SKM-1 treated with dmso at 0.1 percent for 144 hours (cell line): Measurements from ENCODE around the gene TBX21.

ENCODE experiments used
- DNase-seq: peaks from one replicate; lab custom pipeline; 2025; ENCODE audit not compliant: unreplicated experiment; lab: John Stamatoyannopoulos, UW

TBX21 gene

DNA sequence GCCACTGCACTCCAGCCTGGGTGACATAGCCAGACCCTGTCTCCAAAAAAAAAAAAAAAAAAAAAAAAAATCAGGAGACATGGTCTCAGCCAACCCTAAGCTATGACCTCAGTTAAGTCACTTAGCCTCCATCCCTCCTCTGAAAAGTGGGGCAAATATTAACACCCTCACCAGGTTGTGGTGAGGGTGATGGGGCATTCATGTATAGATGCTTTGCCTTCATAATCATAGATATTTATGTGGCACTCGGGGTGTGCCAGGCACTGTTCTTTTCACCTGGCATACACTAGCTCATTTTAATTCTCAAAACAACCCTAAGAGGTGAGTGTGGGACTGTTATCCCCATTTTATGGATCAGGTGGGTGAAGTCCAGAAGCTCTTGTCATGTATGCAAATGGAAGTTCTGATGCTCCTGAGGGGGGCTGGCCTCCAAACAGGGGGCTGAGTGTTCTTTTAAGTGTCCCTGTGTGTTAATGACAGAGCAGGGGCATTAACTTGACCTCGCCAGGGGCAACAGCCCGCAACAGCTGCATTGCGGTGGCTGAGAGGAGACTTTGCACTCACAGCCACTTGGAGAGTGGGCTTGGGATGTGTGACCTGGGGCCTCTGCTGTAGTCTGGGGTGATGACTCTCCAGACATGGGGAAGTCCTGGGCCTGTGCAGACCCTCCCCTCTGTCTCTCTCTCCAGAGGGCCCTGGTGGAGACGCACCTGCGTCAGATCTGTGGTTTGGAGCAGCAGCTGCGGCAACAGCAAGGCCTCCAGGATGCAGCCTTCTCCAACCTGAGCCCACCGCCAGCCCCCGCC is 34.9 kb upstream of the TBX21 start:
- no peak for DNase-seq

DNA sequence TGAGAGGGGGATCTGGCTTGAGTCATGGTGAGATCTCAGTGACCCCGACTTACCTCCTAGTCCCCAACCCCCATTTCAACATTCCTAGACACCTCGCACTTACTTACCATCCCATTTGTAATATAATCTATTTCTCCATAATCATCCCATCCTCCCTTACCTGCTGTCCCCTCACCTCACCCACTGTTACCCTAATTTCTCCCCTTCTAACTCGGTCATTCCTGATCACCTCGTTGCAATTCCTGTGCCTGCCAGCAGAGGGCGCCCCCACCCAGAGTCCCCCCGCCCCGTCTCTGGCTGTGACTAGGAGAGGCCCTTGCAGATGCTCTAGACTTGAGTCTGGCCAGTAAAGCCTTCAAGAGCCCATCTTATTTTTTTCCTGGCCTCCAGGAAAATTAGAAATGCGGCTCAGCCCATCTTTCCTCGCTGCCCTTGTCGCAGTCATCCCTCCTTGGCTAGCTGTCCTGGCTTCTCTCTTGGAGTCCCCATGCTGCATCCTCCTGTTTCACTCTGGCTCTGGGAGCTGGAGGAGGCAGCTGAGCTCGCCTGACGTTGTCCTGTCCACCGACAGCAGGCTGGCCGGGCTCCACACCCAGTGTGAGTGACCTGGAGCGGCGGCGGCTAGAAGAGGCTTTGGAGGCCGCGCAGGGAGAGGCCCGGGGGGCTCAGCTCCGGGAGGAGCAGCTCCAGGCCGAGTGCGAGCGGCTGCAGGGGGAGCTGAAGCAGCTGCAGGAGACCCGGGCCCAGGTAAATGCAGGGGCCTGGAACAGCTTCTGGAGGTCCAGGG is 34.1 kb upstream of the TBX21 start:
- DNase-seq: peak; percentile 22

DNA sequence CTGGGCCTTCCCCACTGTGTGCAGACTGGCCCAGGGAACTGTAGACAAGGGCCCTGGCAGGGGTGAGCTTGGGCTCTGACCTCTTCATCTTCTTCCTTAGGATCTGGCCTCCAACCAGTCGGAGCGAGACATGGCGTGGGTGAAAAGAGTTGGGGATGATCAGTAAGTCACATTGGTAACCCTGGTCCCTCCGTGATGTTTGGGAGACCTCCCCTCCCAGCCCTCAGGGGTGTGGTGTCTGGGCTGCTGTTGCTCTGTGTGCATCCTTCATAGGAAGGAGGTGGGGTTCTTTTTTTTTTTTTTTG is 33.5 kb upstream of the TBX21 start:
- no peak for DNase-seq

DNA sequence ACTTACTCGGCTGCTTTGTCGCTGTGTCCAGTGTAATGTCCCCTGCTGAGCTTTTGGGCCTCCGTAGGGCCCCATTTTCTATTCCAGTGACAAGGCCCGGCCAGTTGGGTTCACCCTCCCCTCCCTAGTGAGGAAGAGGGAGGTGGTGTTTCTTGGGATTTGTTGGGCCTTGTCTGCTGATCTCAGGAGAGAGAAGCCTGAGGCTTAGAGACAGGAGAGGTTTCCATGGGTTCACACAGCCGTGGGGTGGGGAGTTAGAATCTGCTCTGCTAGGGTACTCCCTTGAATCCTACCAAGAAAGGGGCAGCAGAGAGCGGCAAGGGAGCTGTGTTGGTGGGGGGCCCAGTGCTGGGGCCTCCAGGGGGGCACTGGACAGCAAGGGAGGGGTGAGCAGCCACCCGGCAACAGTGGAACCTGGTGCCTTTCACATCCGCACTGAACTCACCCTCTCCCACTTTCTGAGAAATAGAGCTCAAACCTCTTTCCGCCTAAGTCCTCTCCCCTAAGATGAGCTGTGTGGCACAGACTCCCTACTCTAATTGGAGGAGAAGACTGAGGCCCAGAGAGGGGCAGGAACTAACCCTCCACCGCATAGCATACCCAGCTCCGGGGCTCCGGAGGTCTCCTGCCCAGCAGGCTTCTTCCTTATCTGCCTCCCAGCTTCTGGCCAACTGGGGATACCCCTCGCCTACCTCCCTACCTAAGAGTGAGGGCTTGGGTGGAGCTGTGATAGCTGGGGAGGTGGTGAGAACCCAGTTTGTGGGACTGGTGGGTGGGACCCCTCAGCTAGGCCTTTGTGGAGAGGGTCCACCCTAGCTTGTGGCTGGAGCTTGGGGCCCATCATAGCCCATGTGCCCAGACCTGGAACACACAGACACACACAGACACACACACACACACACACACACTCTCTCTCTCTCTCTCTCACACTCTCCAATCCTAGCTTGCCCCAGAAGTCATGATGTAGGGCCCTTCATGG is 32.3 kb upstream of the TBX21 start:
- DNase-seq: no peak

DNA sequence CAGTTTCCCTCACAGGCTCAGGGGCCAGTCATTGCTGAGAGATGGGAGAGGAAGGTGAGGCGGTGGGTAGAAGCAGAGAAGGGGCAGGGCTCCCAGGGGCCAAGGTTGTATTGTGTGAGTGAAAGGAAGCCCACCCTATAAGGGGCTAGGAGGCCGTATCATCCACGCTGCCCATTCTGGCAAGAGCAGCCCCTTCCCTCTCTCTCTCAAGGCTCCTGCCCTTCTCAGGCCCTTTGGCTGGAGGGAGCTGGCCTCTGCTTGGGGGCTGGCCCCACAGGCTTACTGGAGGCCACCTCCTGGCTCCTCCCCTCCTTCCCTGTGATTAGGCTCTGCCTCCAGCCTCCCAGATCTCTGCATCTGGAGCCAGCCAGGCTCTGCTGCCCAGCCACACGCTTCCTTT is 31.4 kb upstream of the TBX21 start:
- no peak for DNase-seq

DNA sequence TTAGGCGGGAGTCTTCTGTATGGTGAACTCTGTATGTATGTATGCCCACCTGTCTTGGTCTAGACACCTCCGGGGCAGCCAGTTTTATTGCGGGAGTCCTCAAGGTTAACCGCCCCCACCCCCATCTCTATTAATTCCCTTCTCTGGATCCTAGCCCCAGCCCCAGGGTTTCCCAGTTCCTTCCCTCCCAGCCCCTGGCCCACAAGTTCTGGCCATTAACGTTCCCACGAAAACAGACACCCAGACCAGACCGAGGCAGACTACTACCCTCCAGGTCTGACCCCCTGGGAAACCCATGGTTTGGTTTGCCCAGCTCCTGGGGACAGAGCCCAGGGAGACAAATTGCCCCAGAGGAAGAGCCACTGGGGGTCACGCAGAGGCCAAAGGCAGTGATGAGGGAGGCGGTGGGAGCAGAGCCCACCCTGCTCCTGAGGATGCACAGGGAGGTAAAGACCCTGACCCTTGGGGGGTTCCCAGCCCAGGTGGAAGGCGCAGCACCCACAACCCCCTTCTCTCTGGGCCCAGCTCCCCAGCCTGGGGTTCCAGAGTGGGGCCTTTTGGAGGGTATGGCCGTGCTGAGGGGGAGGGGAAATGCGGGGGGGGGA is 30.5 kb upstream of the TBX21 start:
- no peak for DNase-seq

DNA sequence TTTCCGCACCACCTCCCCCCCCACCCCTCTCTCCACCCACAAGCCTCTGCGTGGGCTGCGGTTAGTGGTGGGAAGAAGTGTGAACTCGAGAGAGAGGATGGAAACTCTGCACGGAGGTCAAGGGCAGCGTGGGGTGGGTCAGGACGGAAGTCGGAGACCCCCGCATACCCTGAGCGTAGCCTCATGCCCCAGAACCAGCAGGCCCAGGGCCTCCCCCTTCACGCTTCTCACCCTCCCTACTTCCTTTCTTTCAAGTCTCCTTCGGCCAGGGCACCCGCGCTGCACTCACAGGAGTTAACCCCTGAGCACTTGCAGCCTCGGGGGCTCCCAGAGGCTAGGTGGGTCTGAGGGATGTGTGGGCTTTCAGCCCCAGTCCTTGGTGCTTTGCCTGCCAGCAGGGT is 29.8 kb upstream of the TBX21 start:
- DNase-seq: no peak

DNA sequence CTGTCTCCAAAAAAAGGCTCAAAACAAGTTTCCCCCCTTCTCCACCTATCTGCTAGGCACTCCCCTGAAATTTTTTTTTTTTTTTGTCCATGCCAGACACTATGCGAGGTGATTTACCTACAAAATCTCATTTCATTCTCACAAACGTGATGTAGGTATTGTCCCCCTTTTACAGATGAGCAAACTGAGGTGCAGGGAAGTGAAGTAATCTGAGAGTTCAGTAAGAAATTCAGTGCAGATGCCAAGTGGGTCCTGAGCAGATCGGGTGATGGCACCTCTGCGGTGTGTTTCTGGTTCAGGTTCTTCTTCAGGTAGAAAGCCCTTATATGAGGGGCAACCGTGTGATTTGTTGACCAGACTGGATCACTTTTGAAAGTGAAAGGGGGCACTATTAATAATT is 29.4 kb upstream of the TBX21 start:
- no peak for DNase-seq

DNA sequence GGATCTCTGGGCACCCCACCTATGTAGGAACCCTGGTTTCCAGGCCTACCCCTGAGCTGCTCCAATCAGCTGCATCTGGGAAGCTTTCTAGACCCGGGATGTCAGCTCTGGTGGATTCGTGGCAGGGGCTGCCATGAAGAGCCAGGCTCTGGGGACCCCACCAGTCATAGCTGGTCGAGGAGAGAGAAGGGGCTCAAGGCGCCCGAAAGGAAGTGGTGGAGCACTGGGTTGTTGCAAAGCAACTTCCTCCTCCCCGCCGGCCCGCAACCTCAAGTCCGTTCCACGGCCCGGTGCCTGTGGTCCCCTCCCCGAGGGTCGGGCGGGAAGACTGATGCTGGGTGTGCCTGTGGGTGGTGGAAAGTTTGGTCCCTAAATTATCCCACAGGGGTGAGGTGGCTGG is 28.9 kb upstream of the TBX21 start:
- DNase-seq: peak; percentile 39

DNA sequence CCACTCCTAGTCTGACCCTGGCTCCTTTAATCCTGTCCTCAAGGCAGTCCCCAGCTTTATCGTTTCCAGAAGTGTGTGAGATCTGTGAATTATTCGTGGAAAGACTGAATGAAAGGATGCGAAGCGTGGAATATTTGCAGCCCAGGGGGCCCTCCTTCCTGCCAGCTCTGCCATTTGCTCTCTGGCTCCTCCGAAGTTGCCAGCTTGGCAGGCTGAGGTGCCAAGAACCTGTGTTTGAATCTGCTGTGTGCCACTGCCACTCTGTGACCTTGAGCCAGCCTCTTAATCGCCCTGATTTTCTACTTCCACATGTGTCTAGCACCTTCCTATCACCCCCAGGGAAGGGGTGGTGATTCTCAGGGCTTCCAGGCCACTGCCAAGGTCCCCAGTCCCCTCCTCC is 28.3 kb upstream of the TBX21 start:
- no peak for DNase-seq

DNA sequence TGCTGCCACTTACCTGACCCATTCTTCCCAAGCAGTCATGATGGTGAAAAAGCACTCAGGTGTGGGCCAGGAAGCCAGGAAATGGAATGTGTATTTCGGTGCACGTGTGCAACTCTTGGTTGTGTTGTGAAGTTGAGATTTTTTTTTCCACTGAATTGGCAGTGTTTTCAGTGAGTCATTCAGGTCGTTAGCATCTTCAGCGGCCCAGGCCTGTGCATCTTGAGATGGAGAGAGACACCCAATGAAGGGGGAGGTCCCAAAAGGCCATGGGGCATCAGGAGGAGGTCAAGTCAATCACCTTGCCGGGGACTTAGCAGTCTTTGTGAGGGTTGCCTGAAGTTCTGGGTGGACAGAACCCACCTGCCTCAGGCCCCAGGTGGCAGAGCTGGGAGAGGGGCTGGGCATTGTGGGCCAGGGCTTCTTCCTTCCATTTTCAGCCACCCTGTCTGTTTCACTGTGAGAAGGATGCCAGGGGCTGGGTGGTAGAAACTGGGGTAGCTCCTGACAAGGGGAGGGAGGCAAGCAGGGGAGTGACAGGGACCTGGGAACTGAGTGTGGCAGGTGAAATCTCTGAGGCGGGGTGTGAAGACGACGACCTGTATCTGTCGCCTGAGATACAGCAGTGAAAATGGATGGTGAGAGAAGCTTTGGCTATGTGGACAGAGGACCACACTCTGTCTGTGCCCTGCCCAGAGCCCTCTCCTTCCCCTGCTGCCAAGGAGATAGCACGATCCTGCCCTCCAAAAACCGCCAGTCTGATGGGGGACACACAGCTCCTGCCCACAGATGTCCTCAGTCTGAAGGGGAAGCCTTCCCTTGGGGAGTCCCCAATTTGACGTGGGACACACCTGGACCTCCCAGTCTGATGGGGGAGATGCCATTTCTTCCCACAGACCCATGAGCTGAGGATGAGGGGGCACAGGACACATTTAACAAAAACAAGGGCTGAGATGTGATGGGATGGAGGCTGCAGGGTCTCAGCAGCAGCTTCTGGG is 27.2 kb upstream of the TBX21 start:
- no peak for DNase-seq

DNA sequence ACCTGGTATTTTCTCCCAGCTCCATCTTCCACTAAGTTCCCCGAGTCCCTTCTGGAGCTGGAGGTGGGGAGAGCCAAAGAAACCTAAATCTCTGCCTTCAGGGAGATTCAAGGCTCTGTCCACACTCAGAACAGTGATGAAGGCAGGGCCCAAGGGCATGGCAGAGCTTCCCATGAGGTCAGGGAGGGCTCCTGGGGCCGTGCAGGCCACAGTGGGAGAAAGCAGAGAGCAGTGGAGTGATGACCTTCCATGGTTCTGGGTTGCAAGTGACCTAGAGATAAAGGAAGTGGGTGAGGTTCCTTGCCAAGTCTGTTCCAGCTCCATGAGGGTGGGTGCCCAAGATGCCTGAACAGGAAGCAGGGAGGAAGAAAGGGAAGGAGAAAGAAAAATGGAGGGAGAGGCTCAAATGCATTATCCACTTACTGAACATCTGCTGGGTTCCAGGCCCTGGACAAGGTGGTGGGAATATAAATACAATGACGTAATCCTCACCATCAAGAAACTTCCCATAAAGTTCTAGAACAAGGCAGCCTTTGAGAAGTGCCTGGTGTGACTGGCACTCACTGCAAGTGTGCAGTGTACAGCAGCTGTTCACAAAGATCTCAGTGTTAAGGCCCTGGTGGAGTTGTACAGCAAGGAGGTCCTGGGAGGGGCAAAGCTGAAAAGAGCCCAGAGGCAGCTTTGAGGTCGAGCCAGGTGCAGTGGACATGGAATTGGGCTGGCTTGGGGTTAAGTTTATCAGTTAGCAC is 25.8 kb upstream of the TBX21 start:
- DNase-seq: no peak

DNA sequence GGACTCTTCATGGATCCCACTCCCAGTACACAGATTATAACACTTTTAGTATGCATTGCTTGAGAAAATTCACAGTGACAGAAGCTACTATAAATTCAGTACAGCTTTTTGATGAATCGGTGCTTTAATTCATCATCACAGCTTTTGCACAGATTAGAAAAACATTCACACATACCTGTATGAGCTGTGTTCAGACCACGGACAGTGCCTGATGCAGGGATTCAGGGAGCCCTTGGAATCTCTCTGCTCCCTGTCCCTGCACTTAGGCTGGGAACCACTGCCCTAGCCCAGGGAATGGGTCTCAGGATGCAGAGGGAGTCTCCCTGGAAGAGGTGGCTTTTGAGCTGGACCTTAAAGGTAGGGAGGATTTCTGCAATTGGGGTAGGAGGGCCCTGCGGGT is 25.2 kb upstream of the TBX21 start:
- no peak for DNase-seq

DNA sequence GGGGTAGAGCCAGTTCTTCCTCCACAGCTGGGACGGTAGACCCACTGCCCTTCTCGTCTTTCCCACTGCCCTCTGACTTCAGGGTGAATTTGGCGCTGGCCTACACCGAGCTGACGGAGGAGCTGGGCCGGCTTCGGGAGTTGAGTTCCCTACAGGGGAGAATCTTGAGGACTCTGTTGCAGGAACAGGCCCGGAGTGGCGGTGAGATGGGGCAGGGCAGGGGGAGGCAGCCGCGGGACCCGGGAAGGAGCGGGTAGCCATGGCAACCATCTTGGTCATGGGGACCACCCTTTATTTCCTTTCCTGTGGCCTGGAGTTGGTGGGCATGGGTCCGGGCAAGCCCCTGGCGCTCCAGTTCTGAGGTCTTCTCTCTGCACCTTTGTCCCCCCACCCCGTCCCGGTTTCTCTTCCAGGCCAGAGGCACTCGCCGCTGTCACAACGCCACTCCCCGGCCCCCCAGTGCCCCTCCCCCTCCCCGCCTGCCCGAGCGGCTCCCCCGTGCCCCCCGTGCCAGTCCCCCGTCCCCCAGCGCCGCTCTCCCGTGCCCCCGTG is 24.6 kb upstream of the TBX21 start:
- DNase-seq: no peak

DNA sequence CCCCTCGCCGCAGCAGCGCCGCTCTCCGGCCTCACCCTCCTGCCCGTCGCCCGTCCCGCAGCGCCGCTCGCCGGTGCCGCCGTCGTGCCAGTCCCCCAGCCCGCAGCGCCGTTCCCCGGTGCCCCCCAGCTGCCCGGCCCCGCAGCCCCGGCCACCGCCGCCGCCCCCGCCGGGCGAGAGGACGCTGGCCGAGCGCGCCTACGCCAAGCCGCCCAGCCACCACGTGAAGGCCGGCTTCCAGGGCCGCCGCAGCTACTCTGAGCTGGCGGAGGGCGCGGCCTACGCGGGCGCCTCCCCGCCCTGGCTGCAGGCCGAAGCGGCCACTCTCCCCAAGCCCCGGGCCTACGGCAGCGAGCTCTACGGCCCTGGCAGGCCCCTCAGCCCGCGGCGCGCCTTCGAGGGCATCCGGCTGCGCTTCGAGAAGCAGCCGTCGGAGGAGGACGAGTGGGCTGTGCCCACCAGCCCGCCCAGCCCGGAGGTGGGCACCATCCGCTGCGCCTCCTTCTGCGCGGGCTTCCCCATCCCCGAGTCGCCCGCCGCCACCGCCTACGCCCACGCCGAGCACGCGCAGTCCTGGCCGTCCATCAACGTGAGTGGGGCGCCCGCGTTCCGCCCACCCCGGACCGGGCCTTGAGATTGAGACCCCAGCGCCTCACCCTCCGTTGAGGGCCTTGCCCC is 24.0 kb upstream of the TBX21 start:
- no peak for DNase-seq

DNA sequence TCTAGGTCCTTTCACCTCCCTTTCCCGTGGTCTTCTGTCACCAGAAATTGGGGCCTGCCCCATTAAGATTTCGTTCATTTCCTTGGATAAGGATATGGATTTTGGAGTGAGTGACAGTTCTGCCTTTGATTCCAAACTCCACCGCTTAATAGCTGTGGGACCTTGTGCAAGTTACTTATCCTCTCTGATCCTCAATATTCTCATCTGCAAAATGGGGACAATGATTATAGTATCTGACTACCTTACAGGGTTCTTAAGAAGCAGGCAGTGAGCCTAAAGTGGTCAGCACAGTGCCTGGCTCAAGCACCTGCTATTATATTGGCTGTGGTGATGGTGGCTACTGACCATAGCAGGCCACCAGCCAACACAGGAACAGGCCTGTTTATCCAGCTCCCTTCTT is 23.4 kb upstream of the TBX21 start:
- DNase-seq: no peak

DNA sequence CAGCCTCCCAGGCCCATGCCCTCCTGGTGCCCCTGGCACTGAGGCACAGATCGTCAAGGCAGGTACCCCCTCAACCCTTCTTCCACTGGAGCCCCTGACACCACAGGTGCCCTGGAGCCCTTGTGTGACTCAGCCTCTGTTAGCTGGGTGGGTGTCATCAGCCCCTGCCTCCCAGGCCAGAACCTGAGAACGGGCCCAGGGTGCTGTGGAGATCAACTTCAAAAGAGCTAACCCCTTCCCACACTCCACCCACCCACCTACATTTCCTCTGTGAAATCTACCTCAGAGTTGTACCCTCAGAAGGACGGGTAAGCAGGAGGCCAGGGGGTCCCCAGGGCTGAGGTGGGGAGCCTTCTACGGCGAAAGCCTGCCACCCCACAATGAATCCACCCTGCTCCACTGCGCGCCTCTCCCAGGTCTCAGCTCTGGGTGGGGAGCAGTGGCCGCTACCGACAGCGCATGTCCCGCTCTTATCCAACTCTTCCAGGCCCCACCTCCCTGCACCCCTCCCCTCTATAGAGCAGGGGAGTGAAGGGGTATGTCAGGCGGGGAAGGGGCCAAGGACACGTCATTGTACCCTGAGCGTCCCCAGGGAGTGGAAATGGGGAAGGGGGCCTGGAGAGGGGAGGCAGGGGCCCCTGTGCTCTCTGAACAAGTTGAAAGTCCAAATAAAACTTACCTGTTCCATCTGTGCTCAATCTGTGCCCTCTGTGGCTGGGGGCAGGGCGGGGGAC is 21.5 kb upstream of the TBX21 start:
- DNase-seq: no peak
